ENCODE data around the gene ADARB1. TPM values are rescaled to one million over a fixed set of nuclear protein-coding genes. Genes with fewer than 3 reads are reported as not detected.

The ADARB1 gene
- total RNA-seq, 4 donors from 2014 or later: 6.8 to 32.2 (median 17.3) TPM

GRCh38 chr21:45228656-45229240 is 154.4 kb downstream of the ADARB1 start:
- Histone ChIP-seq H3K27me3 (no peaks in the 10 kb centered on the region), H3K9me3 (no peaks in the 10 kb centered on the region), H3K27ac (no peak overlapping the region), H3K4me1 (peaks cover 0 to 8% (median 0%) of the 10 kb centered on the region in 4 donors), H3K36me3 (no peaks in the 10 kb centered on the region), H3K4me3 (no peak overlapping the region)
- in situ Hi-C loops (cut with MboI; ENCODE audit: low pct_ligation_motif_present in 1 of 4, low pct_unique_long_range_greater_than_20kb in 1 of 4, low sequenced_read_pairs in 3 of 4) (no loop called here), intact Hi-C loops (cut with DNase I; ENCODE audit: low total_unique reads) (no loop called here)
- TF ChIP-seq EP300 (IDR thresholded peaks at IDR 0.05; ENCODE audit: low read depth) (no peak), POLR2AphosphoS5 (IDR thresholded peaks at IDR 0.05) (no peak), CTCF (IDR thresholded peaks at IDR 0.05) (no peak), POLR2A (IDR thresholded peaks at IDR 0.05) (no peak)
- DNase-seq: no peak
- WGBS, 2 donors (ENCODE audit: low coverage in 1 of 2): 77 to 92% methylated on average over 2 to 3 of the region's 3 CpGs

DNA sequence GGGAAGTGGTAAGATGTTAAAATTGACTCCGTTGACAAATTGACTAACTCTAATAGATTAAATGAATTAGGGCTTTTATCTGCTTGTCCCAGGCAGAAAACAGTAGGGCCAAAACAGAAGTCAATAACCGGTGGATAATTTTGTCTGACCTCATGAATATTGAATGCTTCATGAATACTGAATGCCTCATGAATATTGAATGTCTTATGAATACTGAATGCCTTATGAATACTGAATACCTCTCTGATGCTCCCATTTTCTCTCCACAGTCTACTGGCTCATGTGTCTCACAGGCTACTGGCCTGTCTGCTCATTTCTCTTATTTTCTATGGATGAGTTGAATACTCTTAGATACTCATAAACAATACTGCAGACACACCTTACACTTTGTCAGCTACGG is 157.3 kb downstream of the ADARB1 start:
- H3K27ac ChIP-seq: no peak overlapping the region
- H3K36me3 ChIP-seq: no peaks in the 10 kb centered on the region
- intact Hi-C loops (cut with DNase I; ENCODE audit: low total_unique reads): no loop called here
- peaks cover 0 to 8% (median 0%) of the 10 kb centered on the region in 4 donors for H3K4me1 ChIP-seq
- in situ Hi-C loops (cut with MboI; ENCODE audit: low pct_ligation_motif_present in 1 of 4, low pct_unique_long_range_greater_than_20kb in 1 of 4, low sequenced_read_pairs in 3 of 4): no loop called here
- 74 to 81% methylated on average over 3 of the region's 3 CpGs for WGBS, 2 donors (ENCODE audit: low coverage in 1 of 2)
- H3K9me3 ChIP-seq: no peaks in the 10 kb centered on the region
- TF ChIP-seq EP300 (IDR thresholded peaks at IDR 0.05; ENCODE audit: low read depth): no peak
- TF ChIP-seq CTCF (IDR thresholded peaks at IDR 0.05): no peak
- no peak for TF ChIP-seq POLR2A (IDR thresholded peaks at IDR 0.05)
- TF ChIP-seq POLR2AphosphoS5 (IDR thresholded peaks at IDR 0.05): no peak
- DNase-seq: no peak
- H3K27me3 ChIP-seq: peaks cover 23% of the 10 kb centered on the region
- H3K4me3 ChIP-seq: no peak overlapping the region

- Histone ChIP-seq H3K4me3 (no peak overlapping the region), H3K36me3 (no peaks in the 10 kb centered on the region), H3K27me3 (peaks cover 27% of the 10 kb centered on the region), H3K9me3 (no peaks in the 10 kb centered on the region), H3K4me1 (no peaks in the 10 kb centered on the region), H3K27ac (no peak overlapping the region)
- WGBS, 2 donors (ENCODE audit: low coverage in 1 of 2): 89% methylated on average over 28 of the region's 28 CpGs; no CpG with 5 or more reads in 1 of the 2 donors
- TF ChIP-seq EP300 (IDR thresholded peaks at IDR 0.05; ENCODE audit: low read depth): no peak
- no peak for TF ChIP-seq CTCF (IDR thresholded peaks at IDR 0.05)
- TF ChIP-seq POLR2A (IDR thresholded peaks at IDR 0.05): no peak
- no peak for TF ChIP-seq POLR2AphosphoS5 (IDR thresholded peaks at IDR 0.05)
- DNase-seq: no peak
- intact Hi-C loops (cut with DNase I; ENCODE audit: low total_unique reads) (no loop called here), in situ Hi-C loops (cut with MboI; ENCODE audit: low pct_ligation_motif_present in 1 of 4, low pct_unique_long_range_greater_than_20kb in 1 of 4, low sequenced_read_pairs in 3 of 4) (no loop called here)
These were observed 159.7 kb downstream of the ADARB1 start for GRCh38 chr21:45234127-45234526.

GRCh38 chr21:45234965-45235364 is 160.6 kb downstream of the ADARB1 start:
- in situ Hi-C loops (cut with MboI; ENCODE audit: low pct_ligation_motif_present in 1 of 4, low pct_unique_long_range_greater_than_20kb in 1 of 4, low sequenced_read_pairs in 3 of 4): no loop called here
- TF ChIP-seq POLR2AphosphoS5 (IDR thresholded peaks at IDR 0.05): no peak
- TF ChIP-seq EP300 (IDR thresholded peaks at IDR 0.05; ENCODE audit: low read depth): no peak
- no peak for TF ChIP-seq CTCF (IDR thresholded peaks at IDR 0.05)
- 57 to 62% methylated on average over 5 to 8 of the region's 8 CpGs for WGBS, 2 donors (ENCODE audit: low coverage in 1 of 2)

More at GRCh38 chr21:45234965-45235364, 160.6 kb downstream of the ADARB1 start:
- Histone ChIP-seq H3K9me3 (no peaks in the 10 kb centered on the region), H3K27me3 (peaks cover 27% of the 10 kb centered on the region), H3K27ac (no peak overlapping the region), H3K36me3 (no peaks in the 10 kb centered on the region), H3K4me1 (no peaks in the 10 kb centered on the region), H3K4me3 (no peak overlapping the region)
- DNase-seq: no peak
- intact Hi-C loops (cut with DNase I; ENCODE audit: low total_unique reads): no loop called here

All from transverse colon (tissue), 4 donors.